PC-3 (cell line): Measurements from ENCODE around the gene SNX13. TPM values are rescaled to one million over a fixed set of nuclear protein-coding genes. Genes with fewer than 3 reads are reported as not detected.

Experiments used
- ATAC-seq: fragments of 200-7000 bp; cut with Tn5 transposase; 2 replicates; pipeline ENCODE4 v1.9.1; 2020; ENCODE audit warnings: mild to moderate bottlenecking, moderate library complexity
- BruUV-seq: library from RNA; stranded (reverse); fragments of 400-500 nt; replicated peaks from 2 replicates; lab custom pipeline; 2021; lab: Mats Ljungman, UMichigan
- CTCF ChIA-PET: fragments of 300-600 bp; sonication (Branson Sonifier 250); formaldehyde crosslinking; loops from one replicate; lab custom pipeline; 2022; ENCODE audit warnings: antibody characterized with exemption; lab: Charles Lee
- POLR2A ChIA-PET: fragments of 300-600 bp; sonication (Branson Sonifier 250); formaldehyde crosslinking; loops from one replicate; lab custom pipeline; 2022; ENCODE audit warnings: antibody characterized with exemption; ENCODE audit not compliant: unreplicated experiment; lab: Charles Lee
- DNase-seq: peaks from one replicate; pipeline ENCODE4 v3.0.0-alpha.2; 2015
- H2AFZ ChIP-seq: fragments of 300-600 bp; sonication (generic); 2 replicates; pipeline ENCODE4 v1.6.0; 2016; ENCODE audit warnings: antibody characterized with exemption, low read length
- H3F3A ChIP-seq: fragments of 300-600 bp; sonication (generic); one replicate; pipeline ENCODE4 v1.6.0; 2017; ENCODE audit warnings: antibody characterized with exemption, low read length, control low read depth, mild to moderate bottlenecking; ENCODE audit not compliant: unreplicated experiment
- H3K27ac ChIP-seq: fragments of 300-600 bp; sonication (generic); 2 replicates; pipeline ENCODE4 v1.5.1; 2016; ENCODE audit warnings: mild to moderate bottlenecking, low read length
- H3K27me3 ChIP-seq: fragments of 300-600 bp; sonication (generic); 2 replicates; pipeline ENCODE4 v1.6.1; 2016; ENCODE audit warnings: low read length, mixed read lengths
- H3K36me3 ChIP-seq: fragments of 300-600 bp; sonication (generic); 2 replicates; pipeline ENCODE4 v1.6.1; 2016; ENCODE audit warnings: low read depth, mixed run types, low read length, mixed read lengths
- H3K4me1 ChIP-seq: fragments of 300-600 bp; sonication (generic); 2 replicates; pipeline ENCODE4 v1.5.1; 2016; ENCODE audit warnings: low read length; ENCODE audit not compliant: insufficient read depth
- H3K4me2 ChIP-seq: fragments of 300-600 bp; sonication (generic); 2 replicates; pipeline ENCODE4 v1.6.0; 2016; ENCODE audit warnings: low read length
- H3K4me3 ChIP-seq: fragments of 300-600 bp; sonication (generic); 2 replicates; pipeline ENCODE4 v1.5.1; 2016; ENCODE audit warnings: mild to moderate bottlenecking, low read length, mixed read lengths
- H3K79me2 ChIP-seq: fragments of 300-600 bp; sonication (generic); 2 replicates; pipeline ENCODE4 v1.6.1; 2017; ENCODE audit warnings: low read length, mixed read lengths
- H3K9ac ChIP-seq: fragments of 300-600 bp; sonication (generic); 2 replicates; pipeline ENCODE4 v1.6.0; 2016; ENCODE audit warnings: mild to moderate bottlenecking, low read length
- H3K9me2 ChIP-seq: fragments of 300-600 bp; sonication (generic); replicated peaks from 2 replicates; pipeline ENCODE4 v1.6.1; 2016; ENCODE audit warnings: mixed run types, low read length, mixed read lengths
- H3K9me3 ChIP-seq: fragments of 300-600 bp; sonication (generic); 2 replicates; pipeline ENCODE4 v1.6.1; 2016; ENCODE audit warnings: low read length, mixed read lengths
- H4K20me1 ChIP-seq: fragments of 300-600 bp; sonication (generic); 2 replicates; pipeline ENCODE4 v1.6.1; 2016; ENCODE audit warnings: low read length, mixed read lengths
- CTCF ChIP-seq: fragments of 300-600 bp; sonication (generic); conservative IDR thresholded peaks from 2 replicates; pipeline ENCODE4 v1.5.1; 2017; ENCODE audit warnings: antibody characterized with exemption, low read depth, mild to moderate bottlenecking, low read length
- EZH2 ChIP-seq: fragments of 300-600 bp; sonication (generic); IDR thresholded peaks from one replicate; pipeline ENCODE4 v1.6.1; 2017; ENCODE audit warnings: antibody characterized with exemption, mild to moderate bottlenecking, low read length; ENCODE audit not compliant: unreplicated experiment
- EZH2phosphoT487 ChIP-seq: fragments of 300-600 bp; sonication (generic); IDR thresholded peaks from 2 replicates; pipeline ENCODE4 v1.6.1; 2018; ENCODE audit warnings: mild to moderate bottlenecking, antibody characterized with exemption, low read length, borderline replicate concordance
- intact Hi-C: fragments of 100-400 bp; cut with micrococcal nuclease; formaldehyde crosslinking; loops from 2 replicates; pipeline ENCODE4 v1.9.0; 2023
- total RNA-seq: library from RNA; depleted of rRNA; stranded (reverse); fragments of >200 nt; gene quantifications from 2 replicates; pipeline ENCODE4 v1.2.3, GENCODE V29; 2014

The SNX13 gene
- total RNA-seq, 1 experiment from 2014 or later = 33.9 TPM

GRCh38 chr7:17770710-17771375 lies 169.5 kb downstream of the SNX13 start:
- no peak overlapping the region for H2AFZ ChIP-seq
- H3K9me2 ChIP-seq = no peaks in the 10 kb centered on the region
- H3K27me3 ChIP-seq = no peaks in the 10 kb centered on the region
- no peak for TF ChIP-seq EZH2phosphoT487
- TF ChIP-seq CTCF = no peak
- TF ChIP-seq EZH2 = no peak
- peaks cover 21% of the 10 kb centered on the region for H3K4me1 ChIP-seq
- CTCF ChIA-PET = interaction anchor here (0.7 to 1.6 kb wide), 8 partner anchors 64 to 381 kb away, joined by 3 to 13 read pairs (median 3); no protein-coding TSS in a partner anchor
- no peaks in the 10 kb centered on the region for H3F3A ChIP-seq
- no peak overlapping the region for H3K27ac ChIP-seq
- H3K9ac ChIP-seq = no peak overlapping the region
- no peaks in the 10 kb centered on the region for H4K20me1 ChIP-seq
- no peaks in the 10 kb centered on the region for H3K36me3 ChIP-seq
- H3K4me3 ChIP-seq = no peak overlapping the region
- H3K4me2 ChIP-seq = no peak overlapping the region
- no peaks in the 10 kb centered on the region for H3K9me3 ChIP-seq
- intact Hi-C loops = loop anchor here (1.0 to 5.0 kb wide), 4 partner anchors 171 to 574 kb away; partner anchors contain the start of gene SNX13
- no peaks in the 10 kb centered on the region for H3K79me2 ChIP-seq
- no peak for ATAC-seq
- POLR2A ChIA-PET = interaction anchor here (0.7 kb wide), 1 partner anchor 160 kb away, joined by 3 read pairs; no protein-coding TSS in a partner anchor
- DNase-seq = no peak
- BruUV-seq = no TSS peak

GRCh38 chr7:17769918-17770317 lies 170.4 kb downstream of the SNX13 start:
- no peaks in the 10 kb centered on the region for H3K9me3 ChIP-seq
- no peak overlapping the region for H3K4me2 ChIP-seq
- ChIA-PET POLR2A (no interaction called here), CTCF (interaction anchor here (0.6 to 1.6 kb wide), 12 partner anchors 8 to 575 kb away, joined by 3 to 13 read pairs (median 3); no protein-coding TSS in a partner anchor)
- H4K20me1 ChIP-seq = no peaks in the 10 kb centered on the region
- no peak for TF ChIP-seq EZH2
- TF ChIP-seq CTCF = peak; percentile 92
- TF ChIP-seq EZH2phosphoT487 = no peak
- no peak overlapping the region for H3K27ac ChIP-seq
- no peaks in the 10 kb centered on the region for H3K27me3 ChIP-seq
- intact Hi-C loops = loop anchor here (1.0 to 5.0 kb wide), 6 partner anchors 63 to 575 kb away; partner anchors contain the start of gene SNX13
- no peaks in the 10 kb centered on the region for H3K36me3 ChIP-seq
- BruUV-seq = no TSS peak
- no peak overlapping the region for H2AFZ ChIP-seq
- DNase-seq = peak; percentile 79
- ATAC-seq = peak; percentile 78
- no peaks in the 10 kb centered on the region for H3K79me2 ChIP-seq
- no peak overlapping the region for H3K9ac ChIP-seq
- peaks cover 21% of the 10 kb centered on the region for H3K4me1 ChIP-seq
- no peaks in the 10 kb centered on the region for H3F3A ChIP-seq
- H3K9me2 ChIP-seq = no peaks in the 10 kb centered on the region
- no peak overlapping the region for H3K4me3 ChIP-seq

GRCh38 chr7:17758008-17758407 lies 182.3 kb downstream of the SNX13 start:
- H3K4me3 ChIP-seq = no peak overlapping the region

More at GRCh38 chr7:17758008-17758407, 182.3 kb downstream of the SNX13 start:
- no TSS peak for BruUV-seq
- Histone ChIP-seq H3K9me3 (no peaks in the 10 kb centered on the region), H3K79me2 (no peaks in the 10 kb centered on the region), H2AFZ (no peak overlapping the region), H3F3A (no peaks in the 10 kb centered on the region), H3K4me1 (no peaks in the 10 kb centered on the region), H3K9ac (no peak overlapping the region), H3K27ac (no peak overlapping the region), H3K9me2 (no peaks in the 10 kb centered on the region), H4K20me1 (no peaks in the 10 kb centered on the region), H3K36me3 (no peaks in the 10 kb centered on the region), H3K4me2 (no peak overlapping the region), H3K27me3 (no peaks in the 10 kb centered on the region)
- intact Hi-C loops = no loop called here
- ATAC-seq (no peak), DNase-seq (no peak)
- CTCF ChIA-PET = no interaction called here
- POLR2A ChIA-PET = no interaction called here
- TF ChIP-seq EZH2phosphoT487 (no peak), CTCF (no peak), EZH2 (no peak)
